GM18861 (cell line): ENCODE data around the gene RTN4RL2.

Experiments used
- ATAC-seq: cut with Tn5 transposase; IDR thresholded peaks from one replicate; pipeline ENCODE4 v1.9.1; 2021; ENCODE audit not compliant: unreplicated experiment

Gene RTN4RL2

DNA sequence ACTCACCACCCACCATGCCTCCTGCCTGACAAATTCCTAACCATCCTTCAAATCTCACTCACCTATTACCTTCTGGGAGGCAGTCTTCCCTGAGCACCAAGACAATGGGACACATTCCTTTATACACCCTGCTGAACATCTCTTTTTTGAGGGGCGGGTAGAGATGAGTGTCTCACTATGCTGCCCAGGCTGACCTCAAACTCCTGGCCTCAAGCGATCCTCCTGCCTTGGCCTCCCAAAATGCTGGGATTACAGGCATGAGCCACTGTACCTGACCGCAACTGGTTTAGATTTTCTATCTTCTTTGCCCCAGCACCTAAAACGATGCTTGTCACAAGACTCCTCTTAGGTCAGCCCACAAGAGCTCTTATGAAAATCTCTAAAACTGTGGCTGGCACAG, 63.1 kb downstream of the RTN4RL2 start:
- no peak for ATAC-seq
